ENCODE data around the gene NUP54. TPM values are rescaled to one million over a fixed set of nuclear protein-coding genes. Genes with fewer than 3 reads are reported as not detected.
A peak's percentile ranks its signal among the peaks of the same experiment; 100 is the strongest.

The NUP54 gene
- total and polyA plus RNA-seq, 2 of the 8 experiments (the other 6 are each of a cell fraction or from before 2014, with no cell fraction given) = 51.4 to 103 TPM

- Histone ChIP-seq H3K56ac (replicated peaks; ENCODE audit: insufficient read length, low read depth, low read length) (no peak overlapping the region), H3K18ac (ENCODE audit: extremely low read depth, low read length) (no peak overlapping the region), H4K5ac (ENCODE audit: insufficient read length, low read depth, low read length) (no peak overlapping the region), H3K4ac (replicated peaks; ENCODE audit: insufficient read length, low read depth, low read length) (no peak overlapping the region), H4K20me1 (replicated peaks in 1 of 2; ENCODE audit: control insufficient read depth in 1 of 2, insufficient read depth in 2 of 2, low read length in 2 of 2) (no peaks in the 10 kb centered on the region), H3K4me2 (ENCODE audit: insufficient read depth in 1 of 2, low read depth in 2 of 2, low read length in 2 of 2) (no peak overlapping the region), H3K27me3 (replicated peaks in 1 of 4; ENCODE audit: control insufficient read depth in 3 of 4, extremely low read depth in 1 of 4, insufficient read depth in 3 of 4, low read length in 3 of 4) (no peaks in the 10 kb centered on the region), H4K91ac (replicated peaks; ENCODE audit: insufficient read length, low read length) (no peak overlapping the region), H3K27ac (ENCODE audit: low read depth, low read length) (no peak overlapping the region), H2BK15ac (ENCODE audit: low read length) (no peak overlapping the region), H3K79me1 (ENCODE audit: low read depth, low read length) (no peaks in the 10 kb centered on the region), H3K14ac (ENCODE audit: insufficient read length) (no peak overlapping the region), H2BK20ac (ENCODE audit: low read length) (no peak overlapping the region), H2BK120ac (replicated peaks; ENCODE audit: low read depth, low read length) (no peak overlapping the region), H3K9ac (replicated peaks in 1 of 4; ENCODE audit: extremely low read depth in 1 of 4, low read depth in 3 of 4, low read length in 3 of 4) (no peak overlapping the region), H2AFZ (ENCODE audit: low read length) (no peak overlapping the region), H3K4me3 (ENCODE audit: extremely low read depth in 1 of 4, insufficient read depth in 2 of 4, low read depth in 3 of 4, low read length in 4 of 4) (no peak overlapping the region), H3K23me2 (ENCODE audit: low read depth, low read length) (no peaks in the 10 kb centered on the region; the same call in 1 of the 2 replicates), H3K36me3 (ENCODE audit: control insufficient read depth in 2 of 4, insufficient read depth in 4 of 4, low read length in 3 of 4) (no peaks in the 10 kb centered on the region), H3K79me2 (ENCODE audit: control insufficient read depth in 1 of 2, insufficient read depth in 2 of 2, low read length in 2 of 2) (no peaks in the 10 kb centered on the region), H3K23ac (ENCODE audit: insufficient read length) (no peak overlapping the region), H3K9me3 (ENCODE audit: insufficient read depth in 2 of 2, low read depth in 1 of 2, low read length in 1 of 2) (no peaks in the 10 kb centered on the region), H3K4me1 (replicated peaks in 1 of 4; ENCODE audit: control insufficient read depth in 3 of 4, insufficient read depth in 4 of 4, low read length in 3 of 4) (peaks cover 0 to 5% (median 4%) of the 10 kb centered on the region in 4 experiments; a peak in 4 of 7 replicates), H4K8ac (ENCODE audit: extremely low read depth, insufficient read depth, low read length) (no peak overlapping the region), H2AK5ac (ENCODE audit: low read depth, low read length) (no peak overlapping the region), H2BK5ac (ENCODE audit: low read depth, low read length) (no peak overlapping the region), H2BK12ac (ENCODE audit: low read depth, low read length) (no peak overlapping the region)
- CTCF ChIA-PET (ENCODE audit: partially characterized antibody) = interaction anchor here (0.7 to 6.7 kb wide), 15 partner anchors 9 to 172 kb away, joined by 3 to 88 read pairs (median 5); partner anchors contain the start of gene SDAD1
- peak; percentile 47; the same call in 1 of the 2 replicates for TF ChIP-seq YY1 (IDR thresholded peaks at IDR 0.05; ENCODE audit: low read depth, low read length)
- TF ChIP-seq RAD21 (IDR thresholded peaks at IDR 0.05 in 1 of 2, conservative IDR thresholded peaks at IDR 0.05 in 1 of 2; ENCODE audit: low read depth in 2 of 2, low read length in 2 of 2) = peak; percentile 88 to 90
- no peak for TF ChIP-seq RNF2 (IDR thresholded peaks at IDR 0.05; ENCODE audit: borderline replicate concordance, low read depth, low read length, missing control alignments, poor library complexity, severe bottlenecking)
- no peak for TF ChIP-seq HDAC6 (IDR thresholded peaks at IDR 0.05; ENCODE audit: low read depth, low read length)
- peak; percentile 42 to 79 (median 78) for TF ChIP-seq CTCF (IDR thresholded peaks at IDR 0.05; ENCODE audit: control extremely low read depth in 1 of 3, insufficient read depth in 1 of 3, low read depth in 1 of 3, low read length in 3 of 3)
- TF ChIP-seq SIX5 (IDR thresholded peaks at IDR 0.05; ENCODE audit: low read depth, low read length) = no peak
- no peak for TF ChIP-seq EP300 (IDR thresholded peaks at IDR 0.05; ENCODE audit: borderline replicate concordance in 1 of 2, low read depth in 2 of 2, low read length in 2 of 2)
- TF ChIP-seq TCF12 (IDR thresholded peaks at IDR 0.05; ENCODE audit: low read depth, low read length) = no peak
- no peak for TF ChIP-seq CHD1 (IDR thresholded peaks at IDR 0.05; ENCODE audit: low read depth, low read length)
- POLR2A ChIA-PET (ENCODE audit: partially characterized antibody) = no interaction called here
- DNase-seq (ENCODE audit: low read depth in 1 of 2, low spot score in 2 of 2) = peak in 1 of 2 experiments; percentile 71
- WGBS, 2 experiments (ENCODE audit: extremely low coverage in 1 of 2, insufficient coverage in 1 of 2, insufficient read length in 1 of 2, insufficient replicate concordance in 2 of 2, low coverage in 1 of 2, low lambda C conversion rate in 2 of 2, missing lambda C conversion rate in 1 of 2) = 2% methylated on average over 2 of the region's 2 CpGs; no CpG with 5 or more reads in 1 of the 2 experiments
- peak; percentile 87 for FAIRE-seq
These were observed 80.4 kb downstream of the NUP54 start for GRCh38 chr4:76067652-76068286.

All from H1 (cell line).